ENCODE results near the gene DHRS3.

Gene DHRS3

GRCh38 chr1:12521096-12521495 is 96.9 kb downstream of the DHRS3 start:
- H3K4me3 ChIP-seq (ENCODE audit: low read depth, low read length): no peak overlapping the region

DNA sequence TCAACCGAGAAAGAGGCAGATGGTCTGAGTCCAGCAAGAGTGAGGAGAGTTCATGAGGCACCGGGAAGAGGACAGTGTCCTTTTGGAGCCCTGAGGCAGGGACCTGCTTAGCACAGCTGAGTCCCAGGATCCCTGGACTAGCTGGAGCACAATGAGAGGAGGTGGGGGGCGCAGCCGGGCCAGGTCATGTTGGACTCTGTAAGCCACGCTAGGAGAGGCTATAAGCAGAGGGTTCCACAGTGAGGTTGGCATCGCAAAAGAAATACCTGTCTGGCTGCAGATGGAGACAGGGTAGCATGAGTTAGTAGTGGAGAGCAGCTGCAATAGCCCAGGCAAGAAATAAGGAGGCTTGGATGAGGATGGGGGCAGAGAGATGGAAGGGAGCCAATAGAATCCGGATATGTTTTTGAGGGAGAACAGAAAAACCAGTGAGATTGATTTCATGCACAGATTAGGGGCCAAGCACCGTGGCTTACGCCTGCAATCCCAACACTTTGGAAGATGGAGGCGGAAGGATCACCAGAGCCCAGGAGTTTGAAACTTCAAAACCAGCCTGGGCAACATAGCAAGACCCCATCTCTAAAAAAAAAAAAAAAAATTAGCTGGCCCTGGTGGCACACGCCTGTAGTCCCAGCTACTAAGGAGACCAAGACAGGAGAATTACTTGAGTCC is 98.2 kb downstream of the DHRS3 start:
- H3K4me3 ChIP-seq (ENCODE audit: low read depth, low read length): no peak overlapping the region

DNA sequence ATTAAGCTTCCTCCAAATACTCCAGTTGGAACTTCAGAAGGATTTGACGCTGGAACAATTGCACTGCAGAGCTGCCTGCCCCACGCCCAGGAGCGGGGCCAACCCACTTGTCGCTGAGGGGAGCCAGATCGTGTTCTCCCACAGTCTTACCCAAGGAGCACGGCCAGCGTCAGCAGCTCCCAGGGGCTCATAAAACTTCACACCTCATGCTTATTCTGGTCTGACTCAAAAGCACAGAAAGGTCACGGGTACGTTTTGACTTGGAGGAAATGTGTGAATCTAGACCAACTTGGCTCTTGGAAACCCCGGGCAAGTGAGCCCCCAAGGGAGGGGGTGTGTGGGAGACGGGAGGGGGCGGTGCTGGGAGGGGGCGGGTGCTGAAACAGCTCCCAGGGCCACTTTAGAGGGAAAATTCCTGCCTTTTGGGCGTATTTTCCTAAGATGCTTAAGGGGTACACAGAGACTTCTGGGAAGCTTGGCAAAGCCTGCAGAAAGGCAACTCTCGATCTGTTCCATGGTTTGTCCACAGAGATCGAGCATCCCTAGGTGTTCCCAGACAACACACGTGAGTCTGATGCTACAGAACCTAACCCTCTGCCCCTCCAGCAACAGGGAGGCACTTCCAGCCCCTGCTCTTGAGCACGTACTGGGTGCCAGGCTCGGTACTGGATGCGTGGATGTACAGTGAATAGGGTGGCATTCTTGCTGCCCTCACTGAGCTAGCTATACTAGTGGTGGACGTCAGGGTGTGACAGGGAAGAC is 98.9 kb downstream of the DHRS3 start:
- no peak overlapping the region for H3K4me3 ChIP-seq (ENCODE audit: low read depth, low read length)

All from iPS-11a (cell line).